Smooth muscle cell (in vitro differentiated cells): ENCODE results near the gene SRCIN1. TPM values are rescaled to one million over a fixed set of nuclear protein-coding genes. Genes with fewer than 3 reads are reported as not detected.

ENCODE experiments used
- DNase-seq: peaks from one replicate; lab custom pipeline; 2025; ENCODE audit not compliant: unreplicated experiment; lab: John Stamatoyannopoulos, UW
- H2AFZ ChIP-seq: fragments of 200-600 bp; sonication (generic); 2 replicates; pipeline ENCODE4 v1.6.0; 2016; ENCODE audit warnings: antibody characterized with exemption, low read depth, mild to moderate bottlenecking
- H3F3A ChIP-seq: fragments of 200-600 bp; sonication (generic); 2 replicates; pipeline ENCODE4 v1.6.0; 2017; ENCODE audit warnings: antibody characterized with exemption, low read depth
- H3K27ac ChIP-seq: fragments of 200-600 bp; sonication (generic); 2 replicates; pipeline ENCODE4 v1.5.1; 2016; ENCODE audit warnings: low read depth, mild to moderate bottlenecking
- H3K27me3 ChIP-seq: fragments of 200-600 bp; sonication (generic); 2 replicates; pipeline ENCODE4 v1.6.1; 2016; ENCODE audit warnings: low read depth, mild to moderate bottlenecking
- H3K36me3 ChIP-seq: fragments of 200-600 bp; sonication (generic); 2 replicates; pipeline ENCODE4 v1.5.1; 2016; ENCODE audit warnings: low read depth
- H3K4me1 ChIP-seq: fragments of 200-600 bp; sonication (generic); 2 replicates; pipeline ENCODE4 v1.5.1; 2016; ENCODE audit warnings: low read depth
- H3K4me2 ChIP-seq: fragments of 200-600 bp; sonication (generic); 2 replicates; pipeline ENCODE4 v1.6.0; 2016; ENCODE audit warnings: mild to moderate bottlenecking
- H3K4me3 ChIP-seq: fragments of 200-600 bp; sonication (generic); 2 replicates; pipeline ENCODE4 v1.5.1; 2016; ENCODE audit warnings: mild to moderate bottlenecking
- H3K79me2 ChIP-seq: fragments of 200-600 bp; sonication (generic); 2 replicates; pipeline ENCODE4 v1.6.0; 2016; ENCODE audit warnings: low read depth, mild to moderate bottlenecking
- H3K9ac ChIP-seq: fragments of 200-600 bp; sonication (generic); 2 replicates; pipeline ENCODE4 v1.6.0; 2016; ENCODE audit warnings: low read depth
- H3K9me3 ChIP-seq: fragments of 200-600 bp; sonication (generic); replicated peaks from 2 replicates; pipeline ENCODE4 v1.5.1; 2016; ENCODE audit warnings: low read depth
- H4K20me1 ChIP-seq: fragments of 200-600 bp; sonication (generic); 2 replicates; pipeline ENCODE4 v1.6.0; 2016; ENCODE audit warnings: low read depth
- CTCF ChIP-seq: fragments of 200-600 bp; sonication (generic); IDR thresholded peaks from 2 replicates; pipeline ENCODE4 v1.5.1; 2017; ENCODE audit warnings: borderline replicate concordance, mild to moderate bottlenecking, antibody characterized with exemption; ENCODE audit not compliant: insufficient read depth, poor library complexity, severe bottlenecking
- WGBS: methylation state at CpG from one replicate; pipeline ENCODE4 v1.1.7; 2016; ENCODE audit warnings: low lambda C conversion rate; 5-methylcytosine and 5-hydroxymethylcytosine counted together
- polyA plus RNA-seq: library from polyadenylated mRNA; unstranded; fragments of >200 nt; fragmentation: Nextera tagmentation; extraction: Ambion mirVana; gene quantifications from 2 replicates; pipeline ENCODE4 v1.2.1, GENCODE V29; 2016
- total RNA-seq: library from RNA; depleted of rRNA; stranded (reverse); fragments of >200 nt; gene quantifications from 2 replicates; pipeline ENCODE4 v1.2.3, GENCODE V29; 2014

Gene SRCIN1
- total and polyA plus RNA-seq, 2 experiments from 2014 or later, result 0.16 to 0.90 TPM

- 68% methylated on average over 7 of the region's 8 CpGs for WGBS
- Histone ChIP-seq H3K4me2 (no peak overlapping the region), H3K4me1 (peaks cover 25% of the 10 kb centered on the region), H3K4me3 (no peak overlapping the region), H3K36me3 (no peaks in the 10 kb centered on the region), H3K27ac (no peak overlapping the region), H3K9ac (no peak overlapping the region), H4K20me1 (no peaks in the 10 kb centered on the region), H2AFZ (no peak overlapping the region), H3K27me3 (peaks cover 28% of the 10 kb centered on the region), H3K79me2 (no peaks in the 10 kb centered on the region), H3K9me3 (no peaks in the 10 kb centered on the region), H3F3A (no peaks in the 10 kb centered on the region)
- DNase-seq, result no peak
- no peak for TF ChIP-seq CTCF
Measured at GRCh38 chr17:38600906-38601305, 4.8 kb downstream of the SRCIN1 start.

- Histone ChIP-seq H3K27ac (no peak overlapping the region), H2AFZ (no peak overlapping the region), H3K9ac (no peak overlapping the region), H3K4me3 (no peak overlapping the region), H3K27me3 (peaks cover 27% of the 10 kb centered on the region), H4K20me1 (no peaks in the 10 kb centered on the region), H3K4me1 (peaks cover 25% of the 10 kb centered on the region), H3K9me3 (no peaks in the 10 kb centered on the region), H3K36me3 (no peaks in the 10 kb centered on the region), H3K79me2 (no peaks in the 10 kb centered on the region), H3K4me2 (no peak overlapping the region), H3F3A (no peaks in the 10 kb centered on the region)
- TF ChIP-seq CTCF, result no peak
- no peak for DNase-seq
- WGBS, result 70% methylated on average over 4 of the region's 4 CpGs
Measured at GRCh38 chr17:38600416-38600815, 5.3 kb downstream of the SRCIN1 start.

GRCh38 chr17:38599398-38599856 is 6.3 kb downstream of the SRCIN1 start:
- Histone ChIP-seq H3K9ac (no peak overlapping the region), H3K36me3 (no peaks in the 10 kb centered on the region), H4K20me1 (no peaks in the 10 kb centered on the region), H3K27me3 (peaks cover 17% of the 10 kb centered on the region), H3F3A (no peaks in the 10 kb centered on the region), H3K27ac (no peak overlapping the region), H3K79me2 (no peaks in the 10 kb centered on the region), H3K4me1 (peaks cover 25% of the 10 kb centered on the region), H3K4me3 (no peak overlapping the region), H2AFZ (no peak overlapping the region), H3K4me2 (no peak overlapping the region), H3K9me3 (no peaks in the 10 kb centered on the region)
- TF ChIP-seq CTCF, result no peak
- no peak for DNase-seq
- WGBS, result 55% methylated on average over 9 of the region's 9 CpGs

- no peak overlapping the region for H3K4me2 ChIP-seq
- H3K36me3 ChIP-seq, result no peaks in the 10 kb centered on the region
- H3K27me3 ChIP-seq, result peaks cover 13% of the 10 kb centered on the region
- H2AFZ ChIP-seq, result no peak overlapping the region
- no peak for DNase-seq
- no peak for TF ChIP-seq CTCF
- 72% methylated on average over 3 of the region's 3 CpGs for whole genome bisulfite sequencing
- H3K27ac ChIP-seq, result no peak overlapping the region
- H3K4me3 ChIP-seq, result no peak overlapping the region
- no peaks in the 10 kb centered on the region for H3F3A ChIP-seq
- no peaks in the 10 kb centered on the region for H3K79me2 ChIP-seq
- no peaks in the 10 kb centered on the region for H4K20me1 ChIP-seq
- no peaks in the 10 kb centered on the region for H3K9me3 ChIP-seq
- H3K4me1 ChIP-seq, result peaks cover 25% of the 10 kb centered on the region
- no peak overlapping the region for H3K9ac ChIP-seq
Measured at GRCh38 chr17:38598995-38599394, 6.8 kb downstream of the SRCIN1 start.
